ENCODE data around the gene RNFT2. TPM values are rescaled to one million over a fixed set of nuclear protein-coding genes. Genes with fewer than 3 reads are reported as not detected.
A peak's percentile ranks its signal among the peaks of the same experiment; 100 is the strongest.

Gene RNFT2
- total RNA-seq, 1 experiment from 2014 or later, result 29.5 TPM

DNA sequence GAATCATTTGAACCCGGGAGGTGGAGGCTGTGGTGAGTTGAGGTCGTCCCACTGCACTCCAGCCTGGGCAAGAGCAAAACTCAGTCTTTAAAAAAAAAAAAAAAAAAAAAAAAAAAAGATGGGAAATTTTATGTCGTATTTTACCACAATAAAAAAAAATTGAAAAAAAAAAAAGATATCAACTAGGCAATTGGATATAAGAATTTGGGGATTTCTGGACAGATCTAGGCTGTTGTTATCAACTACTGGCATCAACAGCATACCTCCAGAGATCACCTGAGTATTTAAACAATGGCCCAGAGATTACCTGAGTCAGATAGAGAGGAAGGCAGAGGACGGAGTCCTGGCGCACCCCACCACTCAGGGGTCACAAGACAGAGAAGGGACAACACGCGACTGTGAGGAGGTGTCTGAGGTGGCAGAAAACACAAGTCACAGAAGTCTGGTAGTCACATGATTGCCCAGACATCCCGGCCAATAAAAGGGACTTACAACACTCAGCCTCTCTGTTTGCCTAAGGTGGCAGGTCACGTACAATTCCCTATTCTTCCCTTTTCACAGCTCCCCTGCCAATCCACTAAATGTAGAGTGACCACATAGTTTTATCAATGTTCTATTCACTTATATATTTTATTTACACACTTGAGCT is 2.0 kb upstream of the RNFT2 start:
- no peak overlapping the region for H2BK12ac ChIP-seq (ENCODE audit: insufficient read length, low read depth, low read length)
- H3K18ac ChIP-seq (ENCODE audit: insufficient read length, low read depth, low read length), result no peak overlapping the region
- H4K8ac ChIP-seq (replicated peaks; ENCODE audit: insufficient read length, low read depth, low read length), result no peak overlapping the region
- H3K27ac ChIP-seq (ENCODE audit: insufficient read length, low read depth, low read length), result no peak overlapping the region
- Mint-ChIP-seq H3K4me3 (peak overlapping the region; percentile 93 to 96), H3K27me3 (ENCODE audit: low read depth) (no peaks in the 10 kb centered on the region; the same call in 1 of the 2 replicates), H3K27ac (no peak overlapping the region), H3K36me3 (ENCODE audit: insufficient read depth in 1 of 3, low read depth in 3 of 3) (peaks cover 6 to 27% (median 26%) of the 10 kb centered on the region in 3 experiments; a peak in 6 of 7 replicates), H3K9me3 (no peaks in the 10 kb centered on the region; a peak in 1 of 5 replicates), H3K4me1 (peaks cover 17 to 20% of the 10 kb centered on the region in 2 experiments)
- TF ChIP-seq, protein P1, sequence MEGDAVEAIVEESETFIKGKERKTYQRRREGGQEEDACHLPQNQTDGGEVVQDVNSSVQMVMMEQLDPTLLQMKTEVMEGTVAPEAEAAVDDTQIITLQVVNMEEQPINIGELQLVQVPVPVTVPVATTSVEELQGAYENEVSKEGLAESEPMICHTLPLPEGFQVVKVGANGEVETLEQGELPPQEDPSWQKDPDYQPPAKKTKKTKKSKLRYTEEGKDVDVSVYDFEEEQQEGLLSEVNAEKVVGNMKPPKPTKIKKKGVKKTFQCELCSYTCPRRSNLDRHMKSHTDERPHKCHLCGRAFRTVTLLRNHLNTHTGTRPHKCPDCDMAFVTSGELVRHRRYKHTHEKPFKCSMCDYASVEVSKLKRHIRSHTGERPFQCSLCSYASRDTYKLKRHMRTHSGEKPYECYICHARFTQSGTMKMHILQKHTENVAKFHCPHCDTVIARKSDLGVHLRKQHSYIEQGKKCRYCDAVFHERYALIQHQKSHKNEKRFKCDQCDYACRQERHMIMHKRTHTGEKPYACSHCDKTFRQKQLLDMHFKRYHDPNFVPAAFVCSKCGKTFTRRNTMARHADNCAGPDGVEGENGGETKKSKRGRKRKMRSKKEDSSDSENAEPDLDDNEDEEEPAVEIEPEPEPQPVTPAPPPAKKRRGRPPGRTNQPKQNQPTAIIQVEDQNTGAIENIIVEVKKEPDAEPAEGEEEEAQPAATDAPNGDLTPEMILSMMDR (conservative IDR thresholded peaks at IDR 0.05), result no peak
- no peaks in the 10 kb centered on the region for H4K20me1 ChIP-seq (ENCODE audit: control insufficient read depth, insufficient read depth, insufficient read length)
- no peaks in the 10 kb centered on the region for H3K79me1 ChIP-seq (ENCODE audit: insufficient read depth, low read depth, low read length, poor library complexity, severe bottlenecking)
- H3K23ac ChIP-seq (ENCODE audit: insufficient read length, low read depth, low read length), result no peak overlapping the region
- no peak overlapping the region for H2BK5ac ChIP-seq (ENCODE audit: insufficient read length, low read length)
- H3K14ac ChIP-seq (ENCODE audit: insufficient read depth, low read length), result no peak overlapping the region
- no peaks in the 10 kb centered on the region; the same call in 1 of the 2 replicates for H3K4me1 ChIP-seq (ENCODE audit: insufficient read depth, low read length)
- peaks cover 16% of the 10 kb centered on the region for H3K23me2 ChIP-seq (ENCODE audit: insufficient read length, low read depth, low read length, poor library complexity, severe bottlenecking)
- no peak overlapping the region for H3K4ac ChIP-seq (ENCODE audit: low read depth, low read length)
- no peak overlapping the region for H4K91ac ChIP-seq (ENCODE audit: insufficient read length, low read depth, low read length)
- DNase-seq, result no peak
- no CpG with 5 or more reads among the region's 9 CpGs for WGBS (ENCODE audit: extremely low coverage, insufficient read length, low lambda C conversion rate)
- H3K4me2 ChIP-seq (ENCODE audit: insufficient read depth, insufficient read length, low read length), result peak overlapping the region; percentile 94
- no peak overlapping the region for H2AK5ac ChIP-seq (ENCODE audit: insufficient read length, low read length)
- no peak overlapping the region for H2BK15ac ChIP-seq (ENCODE audit: low read depth, low read length)
- no peak overlapping the region for H3K9ac ChIP-seq (ENCODE audit: extremely low read depth, insufficient read length, low read length)
- no peak overlapping the region for H2BK20ac ChIP-seq (ENCODE audit: low read depth, low read length, poor library complexity, severe bottlenecking)
- no peaks in the 10 kb centered on the region for H3K27me3 ChIP-seq (ENCODE audit: insufficient read depth, low read length)
- no peaks in the 10 kb centered on the region for H3K9me3 ChIP-seq (ENCODE audit: control insufficient read depth, low read depth, low read length)
- no peak overlapping the region for H3K56ac ChIP-seq (ENCODE audit: insufficient read length, low read depth, low read length)
- H2AFZ ChIP-seq (ENCODE audit: low read length), result no peak overlapping the region
- H3T11ph ChIP-seq (ENCODE audit: low read length), result no peak overlapping the region
- H3K79me2 ChIP-seq (ENCODE audit: insufficient read depth, low read length), result peaks cover 11% of the 10 kb centered on the region; the same call in 1 of the 2 replicates
- no peak overlapping the region for H2BK120ac ChIP-seq (ENCODE audit: low read depth, low read length, poor library complexity, severe bottlenecking)
- H4K5ac ChIP-seq (ENCODE audit: insufficient read length, low read depth, low read length), result no peak overlapping the region

All from H9 (cell line).